Endothelial cell of umbilical vein (primary cell): ENCODE measurements around the gene CNNM4.

Experiments used
- CTCF ChIP-seq, 2 donors: IDR thresholded peaks; 1 replicate in 1 of 2; 2 replicates in 1 of 2; pipeline ENCODE4 v1.5.1; 2011; ENCODE audit warnings: low read length in 2 of 2, mild to moderate bottlenecking in 2 of 2, moderate library complexity in 2 of 2, control low read depth in 1 of 2, inconsistent platforms in 1 of 2, low read depth in 1 of 2; ENCODE audit not compliant: insufficient read depth in 1 of 2; ENCODE audit errors: extremely low read depth in 1 of 2
- POLR2AphosphoS5 ChIP-seq: IDR thresholded peaks from 2 replicates; pipeline ENCODE4 v1.6.1; 2012; ENCODE audit warnings: low read depth, mild to moderate bottlenecking, control low read depth, low read length, moderate library complexity; ENCODE audit not compliant: insufficient read depth

DNA sequence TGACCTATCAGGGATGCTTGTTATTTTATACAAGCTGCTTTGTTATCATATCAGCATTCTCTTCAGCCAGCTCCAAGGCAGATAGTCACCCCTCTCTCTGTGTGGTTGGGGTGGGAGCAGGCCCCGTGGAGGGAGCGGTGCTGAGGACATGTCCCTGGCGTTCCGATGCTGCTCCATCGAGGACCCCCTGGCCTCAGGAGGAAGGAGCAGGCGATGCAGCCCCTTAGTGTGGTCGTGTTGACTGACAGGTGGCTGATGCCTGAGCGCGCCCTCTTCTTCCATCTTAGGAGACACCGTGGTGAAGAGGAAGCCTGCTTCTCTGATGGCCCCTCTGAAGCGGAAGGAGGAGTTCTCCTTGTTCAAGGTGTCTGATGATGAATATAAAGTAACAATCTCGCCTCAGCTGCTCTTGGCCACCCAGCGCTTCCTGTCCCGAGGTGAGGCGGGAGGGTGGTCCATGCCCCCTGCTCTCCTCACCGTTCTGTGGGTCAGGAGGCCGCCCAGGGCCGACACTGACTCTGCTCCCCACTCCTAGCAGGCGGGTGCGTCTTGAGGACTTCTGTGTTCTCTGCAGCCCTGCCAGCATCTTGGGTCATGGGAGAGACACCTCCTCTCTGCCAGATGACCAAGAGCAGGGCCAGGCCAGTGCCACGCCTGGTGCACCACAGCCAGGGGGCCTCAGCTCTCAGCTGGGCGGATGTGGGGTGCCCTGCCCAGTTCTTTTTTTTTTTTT is 66.0 kb downstream of the CNNM4 start:
- TF ChIP-seq CTCF (IDR thresholded peaks at IDR 0.05; ENCODE audit: extremely low read depth in 1 of 2, insufficient read depth in 1 of 2, low read depth in 1 of 2, low read length in 2 of 2) (no peak), POLR2AphosphoS5 (no peak)
